HepG2 (cell line): ENCODE data around the gene TM2D1. TPM values are rescaled to one million over a fixed set of nuclear protein-coding genes. Genes with fewer than 3 reads are reported as not detected.

Source experiments
- CEBPZ ChIP-seq: IDR thresholded peaks from 2 replicates; pipeline ENCODE4 v1.6.1; 2012; ENCODE audit warnings: low read length, improper control_type of control experiment
- GFI1 ChIP-seq: sonication (generic); formaldehyde crosslinking; IDR thresholded peaks from 2 replicates; pipeline ENCODE4 v1.5.0; 2020; ENCODE audit warnings: missing genetic modification reagents, mild to moderate bottlenecking, borderline replicate concordance
- NPAS2 ChIP-seq: sonication (generic); formaldehyde crosslinking; IDR thresholded peaks from 2 replicates; pipeline ENCODE4 v1.8.0; 2022; ENCODE audit warnings: mild to moderate bottlenecking, missing genetic modification reagents, borderline replicate concordance
- SALL1 ChIP-seq: sonication (generic); formaldehyde crosslinking; IDR thresholded peaks from 2 replicates; pipeline ENCODE4 v1.8.0; 2022; ENCODE audit warnings: mild to moderate bottlenecking, missing genetic modification reagents
- SIX4 ChIP-seq: sonication (generic); formaldehyde crosslinking; IDR thresholded peaks from 2 replicates; pipeline ENCODE4 v1.4.0; 2020; ENCODE audit warnings: missing genetic modification reagents
- SOX13 ChIP-seq, 3 experiments: fragments of 450-650 bp in 1 of 3; sonication (generic) in 1 of 3; formaldehyde crosslinking in 1 of 3; IDR thresholded peaks in 2 of 3; conservative IDR thresholded peaks in 1 of 3; 2 replicates each; pipeline versions ENCODE4 v1.5.0 to v1.6.1; 2016 to 2020; ENCODE audit warnings: antibody characterized with exemption in 1 of 3, mild to moderate bottlenecking in 1 of 3, missing compliant biosample characterization in 1 of 3, missing genetic modification reagents in 1 of 3, moderate library complexity in 1 of 3
- THAP7 ChIP-seq: sonication (generic); formaldehyde crosslinking; IDR thresholded peaks from 2 replicates; pipeline ENCODE4 v1.8.1; 2023; ENCODE audit warnings: mild to moderate bottlenecking, missing genetic modification reagents
- ZBTB37 ChIP-seq: sonication (generic); formaldehyde crosslinking; IDR thresholded peaks from 2 replicates; pipeline ENCODE4 v1.4.0; 2020; ENCODE audit warnings: mild to moderate bottlenecking, missing genetic modification reagents
- ZNF580 ChIP-seq: IDR thresholded peaks from 2 replicates; pipeline ENCODE4 v1.6.1; 2016; ENCODE audit warnings: low read depth, borderline replicate concordance
- polyA plus RNA-seq, 8 experiments: library from polyadenylated mRNA; depleted of rRNA in 3 of 8; stranded (reverse) in 7 of 8; unstranded in 1 of 8; fragments of >200 nt; fragmentation: Illumina TruSeq in 4 of 8; extraction: Trizol in 4 of 8; gene quantifications; 2 replicates each; pipeline versions ENCODE4 v1.2.1 to v1.2.3, GENCODE V29; 2011 to 2016; ENCODE audit warnings: low read depth in 4 of 8, missing spikeins in 1 of 8, mixed read lengths in 1 of 8; ENCODE audit not compliant: insufficient read depth in 1 of 8
- total RNA-seq, 5 experiments: library from RNA; depleted of rRNA; stranded (reverse); fragments of >200 nt; fragmentation: Illumina TruSeq; extraction: Trizol; gene quantifications; 2 replicates each; pipeline ENCODE4 v1.2.3, GENCODE V29; 2016; ENCODE audit warnings: low read depth in 1 of 5

Gene TM2D1
- total and polyA plus RNA-seq, 2 of the 13 experiments (the other 11 are each of a cell fraction or from before 2014, with no cell fraction given): 26.6 to 49.0 TPM

GRCh38 chr1:61752921-61753389 is 28.0 kb upstream of the TM2D1 start (continued):
- no peak for TF ChIP-seq THAP7 (CRISPR knock-in tag)
- TF ChIP-seq ZBTB37 (CRISPR knock-in tag): no peak
- TF ChIP-seq CEBPZ: no peak
- no peak for TF ChIP-seq ZNF580 (CRISPR knock-in tag)
- peak; percentile 37; the same call in 1 of the 2 replicates for TF ChIP-seq SALL1 (CRISPR knock-in tag)
- TF ChIP-seq NPAS2: no peak
- no peak for TF ChIP-seq SIX4 (CRISPR knock-in tag)
- peak; percentile 54 for TF ChIP-seq GFI1 (CRISPR knock-in tag)
- TF ChIP-seq SOX13 (IDR thresholded peaks at IDR 0.05): peak; percentile 80; the same call in 1 of the 2 replicates
- TF ChIP-seq SOX13 (CRISPR knock-in tag; conservative IDR thresholded peaks at IDR 0.05 in 1 of 2, IDR thresholded peaks at IDR 0.05 in 1 of 2): peak in 1 of 2 experiments; percentile 99; a peak in 2 of 4 replicates
